ENCODE measurements around the gene WNT2. TPM values are rescaled to one million over a fixed set of nuclear protein-coding genes. Genes with fewer than 3 reads are reported as not detected.

The WNT2 gene
- total RNA-seq, 1 experiment from 2014 or later, result not detected

Small RNA genes lying within 50 kb of the gene (small RNA-seq; reads per million reads assigned to genes)
- 0 reads per million in 2 experiments for gene MTCYBP6

Other genes starting within 250 kb of the WNT2 start
- not detected in 2 replicates for gene ASZ1, start 104.4 kb upstream of the WNT2 start, total RNA-seq (2014; rRNA removed; shearing (Covaris generic))
- not detected in 2 replicates for gene CFTR, start 157.0 kb upstream of the WNT2 start, total RNA-seq (2014; rRNA removed; shearing (Covaris generic))